Smooth muscle cell (in vitro differentiated cells): Measurements from ENCODE around the gene MTNR1A. TPM values are rescaled to one million over a fixed set of nuclear protein-coding genes. Genes with fewer than 3 reads are reported as not detected.
"Not testable (repeated sequence)": the region's sequence is repeated elsewhere in the genome, so short reads cannot be mapped to it uniquely, and the experiment has no call there.

Source experiments
- DNase-seq: peaks from one replicate; lab custom pipeline; 2025; ENCODE audit not compliant: unreplicated experiment; lab: John Stamatoyannopoulos, UW
- H2AFZ ChIP-seq: fragments of 200-600 bp; sonication (generic); 2 replicates; pipeline ENCODE4 v1.6.0; 2016; ENCODE audit warnings: antibody characterized with exemption, low read depth, mild to moderate bottlenecking
- H3F3A ChIP-seq: fragments of 200-600 bp; sonication (generic); 2 replicates; pipeline ENCODE4 v1.6.0; 2017; ENCODE audit warnings: antibody characterized with exemption, low read depth
- H3K27ac ChIP-seq: fragments of 200-600 bp; sonication (generic); 2 replicates; pipeline ENCODE4 v1.5.1; 2016; ENCODE audit warnings: low read depth, mild to moderate bottlenecking
- H3K27me3 ChIP-seq: fragments of 200-600 bp; sonication (generic); 2 replicates; pipeline ENCODE4 v1.6.1; 2016; ENCODE audit warnings: low read depth, mild to moderate bottlenecking
- H3K36me3 ChIP-seq: fragments of 200-600 bp; sonication (generic); 2 replicates; pipeline ENCODE4 v1.5.1; 2016; ENCODE audit warnings: low read depth
- H3K4me1 ChIP-seq: fragments of 200-600 bp; sonication (generic); 2 replicates; pipeline ENCODE4 v1.5.1; 2016; ENCODE audit warnings: low read depth
- H3K4me2 ChIP-seq: fragments of 200-600 bp; sonication (generic); 2 replicates; pipeline ENCODE4 v1.6.0; 2016; ENCODE audit warnings: mild to moderate bottlenecking
- H3K4me3 ChIP-seq: fragments of 200-600 bp; sonication (generic); 2 replicates; pipeline ENCODE4 v1.5.1; 2016; ENCODE audit warnings: mild to moderate bottlenecking
- H3K79me2 ChIP-seq: fragments of 200-600 bp; sonication (generic); 2 replicates; pipeline ENCODE4 v1.6.0; 2016; ENCODE audit warnings: low read depth, mild to moderate bottlenecking
- H3K9ac ChIP-seq: fragments of 200-600 bp; sonication (generic); 2 replicates; pipeline ENCODE4 v1.6.0; 2016; ENCODE audit warnings: low read depth
- H3K9me3 ChIP-seq: fragments of 200-600 bp; sonication (generic); replicated peaks from 2 replicates; pipeline ENCODE4 v1.5.1; 2016; ENCODE audit warnings: low read depth
- H4K20me1 ChIP-seq: fragments of 200-600 bp; sonication (generic); 2 replicates; pipeline ENCODE4 v1.6.0; 2016; ENCODE audit warnings: low read depth
- WGBS: methylation state at CpG from one replicate; pipeline ENCODE4 v1.1.7; 2016; ENCODE audit warnings: low lambda C conversion rate; 5-methylcytosine and 5-hydroxymethylcytosine counted together
- polyA plus RNA-seq: library from polyadenylated mRNA; unstranded; fragments of >200 nt; fragmentation: Nextera tagmentation; extraction: Ambion mirVana; gene quantifications from 2 replicates; pipeline ENCODE4 v1.2.1, GENCODE V29; 2016
- total RNA-seq: library from RNA; depleted of rRNA; stranded (reverse); fragments of >200 nt; gene quantifications from 2 replicates; pipeline ENCODE4 v1.2.3, GENCODE V29; 2014
- TF ChIP-seq, protein P1 (sequence below): fragments of 200-600 bp; sonication (generic); IDR thresholded peaks from 2 replicates; pipeline ENCODE4 v1.5.1; 2017; ENCODE audit warnings: borderline replicate concordance, mild to moderate bottlenecking, antibody characterized with exemption; ENCODE audit not compliant: insufficient read depth, poor library complexity, severe bottlenecking

Gene MTNR1A
- total and polyA plus RNA-seq, 2 experiments from 2014 or later: not detected

DNA sequence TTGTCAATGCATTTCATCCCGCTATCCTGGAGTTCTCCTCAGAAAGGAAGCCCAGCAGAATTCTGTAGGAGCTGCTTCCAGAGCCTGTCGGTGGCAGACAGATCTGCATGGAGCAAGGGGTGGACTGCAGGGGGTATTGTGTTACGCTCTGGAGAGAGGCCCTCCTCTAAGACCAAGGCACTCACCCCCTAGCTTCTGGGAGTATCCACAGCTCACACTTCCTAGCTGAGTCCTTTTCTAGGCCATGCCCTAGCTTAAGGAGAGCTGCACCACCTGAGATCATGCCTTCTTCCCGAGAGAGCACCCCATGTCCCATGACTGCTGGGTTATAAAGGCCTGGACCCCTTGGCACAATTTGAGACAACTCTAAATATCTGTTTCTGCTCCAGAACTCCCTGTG is 39.1 kb downstream of the MTNR1A start:
- DNase-seq: no peak
- TF ChIP-seq, protein P1, sequence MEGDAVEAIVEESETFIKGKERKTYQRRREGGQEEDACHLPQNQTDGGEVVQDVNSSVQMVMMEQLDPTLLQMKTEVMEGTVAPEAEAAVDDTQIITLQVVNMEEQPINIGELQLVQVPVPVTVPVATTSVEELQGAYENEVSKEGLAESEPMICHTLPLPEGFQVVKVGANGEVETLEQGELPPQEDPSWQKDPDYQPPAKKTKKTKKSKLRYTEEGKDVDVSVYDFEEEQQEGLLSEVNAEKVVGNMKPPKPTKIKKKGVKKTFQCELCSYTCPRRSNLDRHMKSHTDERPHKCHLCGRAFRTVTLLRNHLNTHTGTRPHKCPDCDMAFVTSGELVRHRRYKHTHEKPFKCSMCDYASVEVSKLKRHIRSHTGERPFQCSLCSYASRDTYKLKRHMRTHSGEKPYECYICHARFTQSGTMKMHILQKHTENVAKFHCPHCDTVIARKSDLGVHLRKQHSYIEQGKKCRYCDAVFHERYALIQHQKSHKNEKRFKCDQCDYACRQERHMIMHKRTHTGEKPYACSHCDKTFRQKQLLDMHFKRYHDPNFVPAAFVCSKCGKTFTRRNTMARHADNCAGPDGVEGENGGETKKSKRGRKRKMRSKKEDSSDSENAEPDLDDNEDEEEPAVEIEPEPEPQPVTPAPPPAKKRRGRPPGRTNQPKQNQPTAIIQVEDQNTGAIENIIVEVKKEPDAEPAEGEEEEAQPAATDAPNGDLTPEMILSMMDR: no peak
- Histone ChIP-seq H3K9ac (no peak overlapping the region), H3K9me3 (no peaks in the 10 kb centered on the region), H3F3A (no peaks in the 10 kb centered on the region), H3K36me3 (no peaks in the 10 kb centered on the region), H2AFZ (no peak overlapping the region), H3K79me2 (no peaks in the 10 kb centered on the region), H4K20me1 (no peaks in the 10 kb centered on the region), H3K4me3 (no peak overlapping the region), H3K27ac (no peak overlapping the region), H3K4me1 (no peaks in the 10 kb centered on the region), H3K27me3 (no peaks in the 10 kb centered on the region), H3K4me2 (no peak overlapping the region)
- WGBS: 87% methylated on average over 4 of the region's 4 CpGs

DNA sequence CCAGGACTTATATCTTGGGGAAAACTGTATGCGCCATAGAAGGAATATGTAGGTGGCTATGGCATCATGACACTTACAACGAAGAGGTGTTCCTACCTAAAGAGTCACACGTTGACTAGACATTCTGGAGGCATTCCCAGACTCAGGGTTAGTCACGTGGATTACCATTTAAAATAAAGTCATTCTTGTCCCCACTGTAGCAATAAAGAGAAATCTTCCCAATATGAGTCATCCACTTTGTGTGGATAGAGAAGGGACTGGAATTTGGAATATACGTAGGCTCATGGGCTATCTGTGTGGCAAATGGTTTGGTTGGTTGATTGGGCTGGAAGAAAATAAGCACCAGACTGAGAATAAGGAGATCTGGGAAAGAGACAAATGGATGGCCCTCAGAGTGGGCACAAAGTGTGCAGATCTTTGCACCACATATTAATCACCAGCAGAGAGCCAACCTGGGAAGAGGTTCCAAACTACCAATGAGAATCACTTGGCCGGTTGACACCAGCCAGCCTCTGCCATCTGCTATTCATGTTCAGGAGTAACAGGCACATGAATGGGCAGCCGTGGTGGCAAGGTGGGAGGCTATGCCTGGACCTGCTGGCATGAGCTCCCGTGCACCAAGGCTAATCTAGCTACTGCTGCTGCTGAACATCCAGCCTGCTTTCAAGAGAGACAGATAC is 41.0 kb downstream of the MTNR1A start:
- 71% methylated on average over 8 of the region's 8 CpGs for WGBS
- Histone ChIP-seq H3K4me2 (no peak overlapping the region), H3K9ac (no peak overlapping the region)

DNA sequence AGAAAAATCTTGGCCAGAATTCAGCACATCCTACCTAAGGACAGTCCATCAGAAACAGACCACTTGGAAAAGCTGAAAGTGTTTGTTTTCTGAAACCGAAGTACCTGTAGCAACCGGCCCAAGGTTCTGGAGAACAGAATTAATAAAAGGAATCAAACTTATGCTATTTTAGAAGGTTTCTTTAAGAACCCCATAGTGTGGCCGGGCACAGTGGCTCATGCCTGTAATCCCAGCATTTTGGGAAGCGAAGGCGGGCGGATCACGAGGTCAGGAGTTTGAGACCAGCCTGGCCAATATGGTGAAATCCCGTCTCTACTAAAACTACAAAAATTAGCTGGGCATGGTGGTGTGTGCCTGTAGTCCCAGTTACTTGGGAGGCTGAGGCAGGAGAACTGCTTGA is 50.6 kb downstream of the MTNR1A start:
- not testable (repeated sequence) for H3K27ac ChIP-seq, H3K4me3 ChIP-seq, H3K79me2 ChIP-seq, H3K9ac ChIP-seq, H3K4me2 ChIP-seq, H4K20me1 ChIP-seq, H2AFZ ChIP-seq, DNase-seq, H3K9me3 ChIP-seq, H3F3A ChIP-seq, H3K4me1 ChIP-seq, H3K36me3 ChIP-seq
- WGBS: 94% methylated on average over 8 of the region's 8 CpGs
- H3K27me3 ChIP-seq: peaks cover 13% of the 10 kb centered on the region

More for the DNA sequence above, 41.0 kb downstream of the MTNR1A start:
- Histone ChIP-seq H3K27ac (no peak overlapping the region), H3K27me3 (no peaks in the 10 kb centered on the region), H3K9me3 (no peaks in the 10 kb centered on the region), H2AFZ (no peak overlapping the region), H4K20me1 (no peaks in the 10 kb centered on the region), H3F3A (no peaks in the 10 kb centered on the region), H3K4me1 (no peaks in the 10 kb centered on the region), H3K36me3 (no peaks in the 10 kb centered on the region), H3K79me2 (no peaks in the 10 kb centered on the region), H3K4me3 (no peak overlapping the region)
- DNase-seq: no peak
- TF ChIP-seq, protein P1: no peak

DNA sequence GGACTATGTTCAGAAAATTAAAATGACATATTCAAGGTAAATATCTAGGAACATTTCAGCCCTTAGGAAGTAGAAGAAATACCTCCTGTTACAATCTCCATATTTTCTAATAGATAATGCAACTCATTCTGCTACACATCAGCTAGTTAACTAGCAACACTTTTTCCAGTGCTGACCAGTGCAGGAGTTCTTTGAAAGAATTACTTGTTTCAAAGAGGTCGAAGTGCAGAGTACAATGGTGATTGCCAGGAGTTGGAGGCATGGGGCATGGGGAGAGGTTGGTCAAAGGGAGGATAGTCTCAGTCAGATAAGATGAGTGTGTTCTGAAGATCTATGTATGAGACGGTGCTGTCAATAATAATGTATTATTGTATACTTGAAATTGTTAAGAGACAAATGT is 53.1 kb downstream of the MTNR1A start:
- H3K27me3 ChIP-seq: peaks cover 4% of the 10 kb centered on the region
- no peaks in the 10 kb centered on the region for H3K79me2 ChIP-seq
- no peaks in the 10 kb centered on the region for H3K36me3 ChIP-seq
- no peak overlapping the region for H2AFZ ChIP-seq
- TF ChIP-seq, protein P1: no peak
- H3K9ac ChIP-seq: no peak overlapping the region
- no peak for DNase-seq
- no peaks in the 10 kb centered on the region for H3K4me1 ChIP-seq
- no peaks in the 10 kb centered on the region for H3F3A ChIP-seq
- H3K4me3 ChIP-seq: no peak overlapping the region
- no peaks in the 10 kb centered on the region for H3K9me3 ChIP-seq
- H3K27ac ChIP-seq: no peak overlapping the region
- H3K4me2 ChIP-seq: no peak overlapping the region
- WGBS: 87% methylated on average over 2 of the region's 2 CpGs
- no peaks in the 10 kb centered on the region for H4K20me1 ChIP-seq
